Kidney glomerular epithelial cell (primary cell): ENCODE results near the gene UGT2B17.
A peak's percentile ranks its signal among the peaks of the same experiment; 100 is the strongest.
"Not testable (repeated sequence)": the region's sequence is repeated elsewhere in the genome, so short reads cannot be mapped to it uniquely, and the experiment has no call there.

Experiments
- DNase-seq: peaks from one replicate; lab custom pipeline; 2025; lab: John Stamatoyannopoulos, UW

The UGT2B17 gene

GRCh38 chr4:68576272-68577125, at the start of gene UGT2B17:
Gene UGT2B17 (minus strand): TSS chr4:68576322. CDS start chr4:68568484, 7,838 bp downstream.
- DNase-seq = no peak

- not testable (repeated sequence) for DNase-seq
Measured at GRCh38 chr4:68622731-68623130, 46.6 kb upstream of the UGT2B17 start.

GRCh38 chr4:68617003-68617698, 41.0 kb upstream of the UGT2B17 start:
- DNase-seq = no peak

GRCh38 chr4:68615699-68616422, 39.7 kb upstream of the UGT2B17 start:
- no peak for DNase-seq

GRCh38 chr4:68613752-68614151, 37.6 kb upstream of the UGT2B17 start:
- DNase-seq = no peak

- DNase-seq = no peak
Measured at GRCh38 chr4:68606240-68606639, 30.1 kb upstream of the UGT2B17 start.

DNA sequence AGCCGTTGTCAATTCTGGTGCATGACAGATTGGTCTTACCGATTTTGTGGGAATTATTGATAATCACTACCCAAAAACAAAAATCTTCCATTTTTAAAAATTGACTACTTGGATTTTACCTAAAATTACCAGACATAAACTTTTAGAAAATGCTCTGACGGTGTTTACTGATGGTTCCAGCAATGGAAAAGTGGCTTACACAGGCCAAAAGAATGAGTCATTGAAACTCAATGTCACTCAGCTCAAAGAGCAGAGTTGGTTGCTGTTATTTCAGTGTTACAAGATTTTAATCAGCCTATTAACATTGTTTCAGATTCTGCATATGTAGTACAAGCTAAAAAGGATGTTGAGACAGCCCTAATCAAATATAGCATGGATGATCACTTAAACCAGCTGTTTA, 23.0 kb upstream of the UGT2B17 start:
- no peak for DNase-seq

- no peak for DNase-seq
Measured at GRCh38 chr4:68597482-68597881, 21.4 kb upstream of the UGT2B17 start.

GRCh38 chr4:68594678-68595077, 18.6 kb upstream of the UGT2B17 start:
- no peak for DNase-seq

GRCh38 chr4:68593112-68593511, 17.0 kb upstream of the UGT2B17 start:
- no peak for DNase-seq

DNA sequence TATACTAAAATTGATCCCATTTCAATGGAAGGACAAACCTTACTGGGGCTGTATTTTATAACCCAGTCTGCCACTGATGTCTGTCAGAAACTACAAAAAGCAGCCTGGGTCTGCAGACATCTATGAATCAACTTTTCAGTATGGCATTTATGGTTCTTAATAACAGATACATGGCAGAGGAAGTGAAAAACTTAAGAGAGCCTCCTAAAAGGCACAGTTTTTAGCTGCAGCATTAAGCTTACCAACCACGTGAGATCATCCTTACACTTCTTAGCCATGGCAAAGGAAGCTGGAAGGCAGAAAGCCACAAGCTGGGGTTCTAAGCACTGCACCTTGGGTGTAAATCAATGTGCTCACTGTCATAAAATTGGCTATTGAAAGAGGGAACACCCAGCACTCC, 16.6 kb upstream of the UGT2B17 start:
- DNase-seq = no peak

DNA sequence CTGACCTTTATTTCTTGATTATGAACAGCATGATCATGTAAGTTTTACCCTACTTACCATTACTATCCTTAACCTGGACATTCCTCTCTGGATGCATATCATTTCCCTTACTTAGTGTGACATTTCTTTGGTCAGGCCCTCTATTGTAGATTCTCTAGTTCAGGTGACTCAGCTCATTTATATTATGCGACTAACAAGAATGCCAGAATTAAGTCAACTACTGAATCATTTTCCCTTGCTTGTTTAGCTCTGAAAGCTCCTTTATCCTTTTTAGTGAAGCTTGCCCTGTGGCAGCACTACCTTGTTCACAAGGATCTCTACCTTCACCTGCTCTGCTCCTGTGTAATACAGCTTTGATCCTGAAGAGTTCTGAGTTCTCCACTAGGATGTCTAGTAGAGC, 15.1 kb upstream of the UGT2B17 start:
- peak; percentile 67 for DNase-seq

- DNase-seq = no peak
Measured at GRCh38 chr4:68589790-68590189, 13.7 kb upstream of the UGT2B17 start.

DNA sequence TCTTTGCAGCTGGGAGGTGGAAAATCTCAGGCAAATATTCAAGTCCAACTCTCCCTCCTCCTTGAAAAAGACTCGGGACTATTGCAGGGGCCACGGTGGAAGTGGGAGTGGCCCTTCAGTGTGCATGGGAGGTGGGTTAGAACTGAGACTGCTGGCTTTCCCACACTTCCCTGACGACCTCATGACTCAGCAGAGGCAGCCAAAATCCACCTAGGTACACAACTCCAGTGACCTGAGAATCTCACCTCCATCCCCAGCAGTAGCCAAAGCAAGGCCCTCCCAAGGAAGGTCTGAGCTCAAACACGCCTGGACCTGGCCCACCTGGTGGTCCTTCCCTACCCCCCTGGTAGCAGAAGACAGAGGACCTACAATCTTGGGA, 6.2 kb upstream of the UGT2B17 start:
- DNase-seq = no peak

- DNase-seq = no peak
Measured at GRCh38 chr4:68581383-68582338, 5.5 kb upstream of the UGT2B17 start.

- DNase-seq = no peak
Measured at GRCh38 chr4:68577590-68577989, 1.5 kb upstream of the UGT2B17 start.

- not testable (repeated sequence) for DNase-seq
Measured at GRCh38 chr4:68575636-68576035, 486 bp downstream of the UGT2B17 start.

DNA sequence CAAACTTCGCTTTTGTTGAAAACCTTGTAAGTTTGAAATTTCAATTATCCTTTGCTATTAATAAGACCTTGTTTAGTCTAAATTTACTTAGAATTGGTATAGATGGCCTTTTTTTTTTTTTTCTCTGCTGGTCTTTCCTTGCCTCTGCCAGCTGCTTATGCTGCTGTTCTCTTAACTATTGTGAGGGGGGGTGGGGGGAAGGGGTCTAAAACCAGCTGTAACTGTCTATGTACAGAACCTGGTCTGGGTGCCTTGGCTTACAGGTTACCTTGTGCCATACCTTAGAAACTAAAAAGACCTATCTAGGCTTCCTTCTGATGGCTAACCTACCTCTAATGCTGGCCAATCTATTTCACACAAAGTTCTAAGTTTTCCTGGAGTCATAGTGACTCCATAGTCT, 1.0 kb downstream of the UGT2B17 start:
- DNase-seq = no peak

DNA sequence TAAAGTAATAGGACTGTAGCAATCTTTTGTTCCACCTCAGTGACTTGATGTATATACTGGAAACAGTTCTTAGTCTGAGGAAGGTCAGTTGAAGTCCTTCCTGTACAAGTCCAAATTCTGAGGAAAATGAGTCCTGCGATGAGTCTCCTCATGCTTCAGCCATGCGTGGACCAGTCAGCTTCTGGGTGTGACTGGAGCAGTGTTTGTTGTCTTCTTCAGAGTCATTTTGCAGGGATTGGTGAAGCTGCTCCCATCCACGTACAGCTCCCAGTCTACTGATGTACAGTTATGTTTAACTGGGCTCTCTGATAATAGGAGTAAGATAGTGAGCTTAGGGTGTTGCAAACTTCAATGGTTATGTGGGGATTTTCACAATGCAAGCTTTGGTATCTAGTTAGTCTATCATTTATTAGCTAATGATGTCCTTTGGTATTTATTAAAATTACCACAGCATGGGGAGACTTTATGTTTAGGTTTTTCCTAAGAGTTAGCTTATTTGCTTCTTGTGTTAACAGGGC, 3.4 kb downstream of the UGT2B17 start:
- DNase-seq = no peak

DNA sequence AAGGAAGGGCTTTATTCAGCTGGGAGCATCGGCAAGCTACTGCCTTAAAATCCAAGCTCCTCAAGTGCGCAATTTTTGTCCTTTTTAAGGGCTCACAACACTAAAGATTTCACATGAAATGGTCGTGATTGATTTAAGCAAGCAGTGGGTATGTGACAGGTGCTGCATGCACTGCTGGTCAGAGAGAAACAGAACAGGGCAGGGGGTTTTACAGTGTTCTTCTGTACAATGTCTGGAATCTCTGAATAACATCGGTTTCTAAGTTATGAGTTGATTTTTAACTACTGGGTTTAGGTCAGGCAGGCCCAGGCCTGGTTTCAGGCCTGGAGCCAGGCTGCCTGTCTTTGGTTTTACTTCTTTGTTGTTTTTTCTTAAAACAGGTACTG, 6.0 kb downstream of the UGT2B17 start:
- peak; percentile 67 for DNase-seq

DNA sequence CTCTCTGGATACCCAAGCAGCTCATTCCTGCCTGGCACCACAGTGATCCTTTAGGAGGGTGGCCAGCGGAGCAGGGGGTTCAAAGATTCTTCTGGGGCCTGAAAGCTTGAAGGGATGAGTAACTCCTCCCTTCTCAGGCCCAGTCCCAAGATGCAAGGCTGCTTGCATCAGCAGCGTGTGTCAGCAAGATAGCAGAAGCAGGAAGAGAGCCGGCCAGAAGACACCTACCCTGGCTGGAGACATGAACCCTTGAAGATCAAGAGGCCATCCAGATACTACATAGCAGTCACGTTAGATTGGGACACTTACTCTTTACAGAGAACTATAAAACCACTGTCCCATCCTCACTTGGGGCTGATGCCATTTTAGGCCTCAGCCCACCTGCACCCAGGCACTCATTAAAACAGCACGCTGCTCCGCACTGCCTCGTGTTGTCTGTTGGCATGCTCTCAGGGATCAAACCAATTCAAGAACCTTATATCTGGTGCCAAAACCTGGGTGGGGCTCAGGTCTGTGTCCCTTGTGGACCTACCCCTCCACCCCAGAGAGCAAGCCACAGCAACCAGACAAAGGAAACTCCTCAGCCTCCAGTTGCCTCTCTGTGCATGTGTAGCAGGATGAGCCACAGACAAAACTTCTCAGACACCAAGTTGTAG, 6.5 kb downstream of the UGT2B17 start:
- no peak for DNase-seq
